GM19351 (cell line): ENCODE measurements around the gene IGFL1.
"Not testable (repeated sequence)": the region's sequence is repeated elsewhere in the genome, so short reads cannot be mapped to it uniquely, and the experiment has no call there.

Source experiments
- ATAC-seq: cut with Tn5 transposase; IDR thresholded peaks from one replicate; pipeline ENCODE4 v1.9.1; 2021; ENCODE audit warnings: mild to moderate bottlenecking, moderate library complexity; ENCODE audit not compliant: unreplicated experiment

The IGFL1 gene

GRCh38 chr19:46201454-46202310 lies 27.9 kb upstream of the IGFL1 start:
- no peak for ATAC-seq

- ATAC-seq, result no peak
These were observed 27.1 kb upstream of the IGFL1 start for GRCh38 chr19:46202426-46202825.

DNA sequence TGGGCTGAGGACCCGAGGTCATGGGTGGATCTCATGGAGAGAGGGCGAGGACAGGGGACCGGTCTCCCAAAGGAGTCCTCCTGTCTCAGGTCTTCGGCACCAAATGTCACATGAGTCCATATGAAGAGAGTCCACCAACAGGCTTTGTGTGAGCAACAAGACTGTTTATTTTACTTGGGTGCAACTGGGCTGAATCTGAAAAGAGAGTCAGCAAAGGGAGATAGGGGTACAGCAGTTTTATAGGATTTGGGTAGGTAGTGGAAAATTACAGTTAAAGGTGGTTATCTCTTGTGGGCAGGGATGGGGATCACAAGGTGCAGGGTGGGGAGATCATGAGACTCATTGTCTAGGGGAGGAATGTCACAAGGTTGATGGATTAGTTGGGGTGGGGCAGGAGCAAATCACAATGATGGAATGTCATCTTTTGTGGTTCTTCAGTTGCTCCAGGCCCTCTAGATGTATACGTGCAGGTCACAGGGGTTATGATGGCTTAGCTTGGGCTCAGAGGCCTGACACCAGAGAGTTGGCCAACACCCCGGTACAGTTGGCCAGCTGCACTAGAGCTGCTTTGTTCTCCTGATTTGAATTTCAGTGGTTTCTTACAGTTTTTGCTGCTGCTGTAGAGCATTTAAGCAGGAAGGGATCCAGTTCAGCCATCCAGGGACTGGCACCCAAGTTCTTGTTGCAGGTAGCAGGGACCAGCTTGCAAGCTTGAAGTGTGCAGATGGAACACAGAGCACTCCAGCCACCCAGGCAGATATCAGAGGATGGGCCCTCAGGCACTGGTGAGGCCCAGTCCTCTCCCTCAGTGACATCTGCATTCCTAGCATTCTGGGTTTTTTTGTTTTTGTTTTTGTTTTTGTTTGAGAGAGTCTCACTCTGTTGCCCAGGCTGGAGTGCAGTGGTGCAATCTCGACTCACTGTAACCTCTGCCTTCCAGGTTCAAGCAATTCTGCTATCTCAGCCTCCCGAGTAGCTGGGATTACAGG lies 26.4 kb upstream of the IGFL1 start:
- ATAC-seq, result no peak

GRCh38 chr19:46204008-46204407 lies 25.5 kb upstream of the IGFL1 start:
- no peak for ATAC-seq

GRCh38 chr19:46205183-46205984 lies 24.2 kb upstream of the IGFL1 start:
- ATAC-seq, result no peak

GRCh38 chr19:46206176-46206575 lies 23.4 kb upstream of the IGFL1 start:
- no peak for ATAC-seq

GRCh38 chr19:46206682-46207081 lies 22.9 kb upstream of the IGFL1 start:
- no peak for ATAC-seq

DNA sequence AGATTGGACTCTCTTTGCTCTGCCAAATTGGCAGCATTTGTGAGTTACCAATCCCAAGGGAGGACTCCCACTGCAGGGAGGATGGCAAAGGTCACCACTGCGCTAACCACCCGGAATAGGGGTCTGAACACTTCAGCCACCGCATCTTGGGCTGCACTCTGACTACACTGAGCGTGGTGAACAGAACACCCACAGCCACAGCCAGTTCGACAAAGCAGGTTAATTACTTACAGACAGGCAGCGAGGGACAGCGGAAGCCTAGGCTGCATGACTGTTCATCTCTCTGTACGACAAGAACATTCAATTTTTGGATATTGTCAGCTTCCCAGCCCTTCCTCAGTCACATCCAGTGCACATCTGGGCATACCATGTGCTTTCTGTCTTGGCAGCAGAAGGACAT lies 21.7 kb upstream of the IGFL1 start:
- ATAC-seq, result not testable (repeated sequence)

DNA sequence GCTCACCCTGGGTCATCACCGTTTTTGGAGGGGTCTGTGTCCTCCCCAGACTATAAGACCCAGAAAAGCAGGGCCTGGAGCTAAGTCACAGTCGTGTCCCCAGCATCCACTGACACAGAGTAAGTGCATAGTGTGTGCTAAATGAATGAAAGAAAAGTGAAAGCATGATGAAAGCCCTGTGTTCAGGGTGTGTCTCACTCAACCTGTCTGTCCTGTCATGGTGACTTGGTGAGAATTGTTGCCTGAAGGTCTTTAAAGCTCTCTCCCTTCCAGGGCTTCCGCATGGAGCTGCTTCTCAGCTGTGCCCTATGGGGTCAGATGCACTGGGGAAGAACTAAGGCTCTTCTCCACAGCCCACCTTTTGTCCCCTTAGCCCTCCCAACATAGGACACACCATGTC lies 20.5 kb upstream of the IGFL1 start:
- no peak for ATAC-seq

- ATAC-seq, result no peak
These were observed 20.1 kb upstream of the IGFL1 start for GRCh38 chr19:46209472-46209871.

GRCh38 chr19:46210669-46211068 lies 18.9 kb upstream of the IGFL1 start:
- no peak for ATAC-seq

- no peak for ATAC-seq
These were observed 18.2 kb upstream of the IGFL1 start for GRCh38 chr19:46211201-46211881.

- not testable (repeated sequence) for ATAC-seq
These were observed 16.9 kb upstream of the IGFL1 start for GRCh38 chr19:46212592-46212991.

DNA sequence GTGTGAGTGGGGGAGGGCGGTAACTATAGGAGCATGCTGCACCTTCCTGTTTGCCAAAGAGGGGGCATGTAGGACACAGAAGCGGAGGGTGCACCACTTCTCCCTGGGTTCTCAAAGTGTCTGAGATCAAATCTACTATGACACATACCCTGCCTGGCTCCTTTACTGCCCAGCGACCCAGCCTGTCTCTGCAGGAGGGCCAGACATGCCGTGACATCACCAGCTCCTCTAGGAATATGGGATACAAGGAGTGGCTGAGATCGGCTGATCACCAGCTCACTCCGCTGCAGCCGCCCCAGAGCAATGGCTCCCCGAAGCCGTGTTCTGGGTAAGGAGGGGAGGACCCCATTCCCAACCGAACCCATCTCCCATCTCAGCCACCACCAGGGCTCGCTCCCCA lies 16.4 kb upstream of the IGFL1 start:
- no peak for ATAC-seq

DNA sequence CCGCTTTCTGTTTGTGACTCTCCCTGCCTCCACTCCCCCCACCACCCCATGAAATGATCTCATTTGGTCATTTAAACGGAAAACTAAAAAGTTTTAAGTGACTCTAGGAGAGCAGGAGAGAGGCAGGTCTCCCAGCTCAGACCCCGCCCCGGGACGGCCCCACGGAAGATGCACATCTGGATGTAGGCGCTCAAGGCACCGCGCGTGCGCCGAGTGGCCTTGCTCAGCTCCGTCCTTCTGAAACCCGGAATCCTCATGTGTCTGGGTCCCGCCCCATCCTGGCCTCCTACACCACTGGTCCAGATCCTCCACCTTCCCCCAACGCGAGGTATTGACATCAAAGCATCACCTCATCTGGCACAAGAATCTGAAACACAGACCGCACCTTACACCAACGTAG lies 15.7 kb upstream of the IGFL1 start:
- no peak for ATAC-seq

DNA sequence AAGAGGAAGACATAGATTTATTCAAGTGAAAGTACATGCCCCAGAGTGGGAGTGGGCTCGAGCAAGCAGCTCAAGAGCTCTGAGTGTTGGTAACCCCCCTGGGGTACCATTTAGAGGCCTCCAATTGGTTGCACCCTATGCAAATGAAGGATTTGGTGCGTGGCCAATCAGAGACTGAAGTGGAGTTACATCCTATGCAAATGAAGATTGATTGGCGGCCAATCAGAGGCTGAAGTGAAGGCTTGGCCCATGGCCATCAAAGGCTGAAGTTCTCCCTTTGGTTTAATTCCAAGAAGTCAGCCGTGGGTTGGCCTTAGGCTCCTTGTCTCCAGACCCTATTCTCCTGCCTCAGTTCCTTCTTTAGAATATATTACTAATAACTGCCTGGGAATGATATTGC lies 12.9 kb upstream of the IGFL1 start:
- no peak for ATAC-seq

DNA sequence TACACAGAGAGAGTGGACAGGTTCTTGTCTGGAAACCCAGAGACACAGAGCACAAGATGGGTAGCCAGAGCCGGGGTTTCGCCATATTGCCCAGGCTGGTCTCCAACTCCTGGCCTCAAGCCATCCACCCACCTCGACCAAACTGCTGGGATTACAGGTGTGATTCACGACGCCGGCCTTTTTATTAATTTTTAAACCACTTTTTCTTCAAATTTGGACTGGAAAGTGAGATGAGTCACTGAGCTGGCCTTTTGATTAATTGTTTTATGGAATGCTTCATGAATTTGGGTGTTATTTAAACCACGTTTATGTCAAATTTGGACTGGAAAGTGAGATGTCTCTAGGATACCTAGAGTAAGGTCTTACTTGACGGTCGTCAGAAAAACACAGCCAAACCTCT lies 12.1 kb upstream of the IGFL1 start:
- ATAC-seq, result no peak

DNA sequence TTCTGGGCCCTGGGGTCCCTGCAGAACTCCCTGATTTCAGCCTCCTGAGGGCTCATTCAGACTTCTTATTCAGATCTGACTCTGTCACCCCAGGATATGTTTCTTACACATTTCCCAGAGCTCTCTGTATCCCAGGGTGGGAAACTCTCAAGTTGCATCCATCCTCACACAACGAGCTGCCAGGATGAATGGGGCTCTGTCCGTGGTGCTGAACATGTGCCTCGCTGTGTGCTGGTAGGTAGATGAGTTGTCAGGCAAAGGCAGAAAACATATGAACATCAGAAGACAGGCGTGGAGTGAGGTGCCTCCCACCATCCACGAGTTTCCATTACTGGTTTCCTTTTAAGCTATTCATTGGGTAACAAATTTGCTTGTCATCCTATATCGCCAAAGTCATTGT lies 11.4 kb upstream of the IGFL1 start:
- ATAC-seq, result no peak

- no peak for ATAC-seq
These were observed 9.4 kb upstream of the IGFL1 start for GRCh38 chr19:46220038-46220615.

DNA sequence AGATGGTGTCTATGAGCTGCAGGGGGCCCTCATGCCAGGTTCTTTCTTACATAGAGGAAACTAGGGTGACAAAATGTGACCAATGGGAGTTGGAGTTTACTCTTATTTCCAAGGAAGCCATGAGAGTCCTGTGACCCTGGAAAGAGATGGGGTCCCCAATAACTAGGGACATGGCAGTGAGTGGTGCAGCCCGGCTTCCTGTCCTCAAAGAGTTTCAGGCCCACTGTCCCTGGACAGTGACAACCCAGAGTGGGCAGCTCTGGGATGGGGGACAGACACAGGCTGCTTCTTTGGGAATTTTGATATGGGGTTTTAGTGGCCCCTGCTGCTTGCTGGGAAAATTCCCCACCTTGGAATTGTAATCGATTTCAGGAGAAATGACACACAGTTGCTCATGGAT lies 8.4 kb upstream of the IGFL1 start:
- ATAC-seq, result no peak
